NCI-H748 treated with DMSO at 0.1 percent for 48 hours (cell line): ENCODE measurements around the gene NEU1.
"Not testable (repeated sequence)": the region's sequence is repeated elsewhere in the genome, so short reads cannot be mapped to it uniquely, and the experiment has no call there.

Experiments used
- DNase-seq: peaks from one replicate; lab custom pipeline; 2025; lab: John Stamatoyannopoulos, UW

NEU1 gene

GRCh38 chr6:31874084-31874670 lies 11.6 kb upstream of the NEU1 start:
- no peak for DNase-seq

GRCh38 chr6:31871046-31871659 lies 8.5 kb upstream of the NEU1 start:
- DNase-seq: no peak

GRCh38 chr6:31870385-31870921 lies 7.8 kb upstream of the NEU1 start:
- DNase-seq: no peak

GRCh38 chr6:31869343-31869742 lies 6.7 kb upstream of the NEU1 start:
- DNase-seq: no peak

GRCh38 chr6:31868658-31868971 lies 6.0 kb upstream of the NEU1 start:
- not testable (repeated sequence) for DNase-seq

GRCh38 chr6:31865205-31866118 lies 2.8 kb upstream of the NEU1 start:
- no peak for DNase-seq

GRCh38 chr6:31864818-31865204 lies 2.2 kb upstream of the NEU1 start:
- no peak for DNase-seq

- not testable (repeated sequence) for DNase-seq
These were observed 1.5 kb upstream of the NEU1 start for GRCh38 chr6:31864123-31864562.

GRCh38 chr6:31861919-31862343 lies 690 bp downstream of the NEU1 start:
- no peak for DNase-seq

GRCh38 chr6:31861150-31861549 lies 1.5 kb downstream of the NEU1 start:
- DNase-seq: no peak

- no peak for DNase-seq
These were observed 2.3 kb downstream of the NEU1 start for GRCh38 chr6:31860349-31860748.

GRCh38 chr6:31859923-31860322 lies 2.7 kb downstream of the NEU1 start:
- no peak for DNase-seq

- DNase-seq: no peak
These were observed 3.9 kb downstream of the NEU1 start for GRCh38 chr6:31858707-31859106.

GRCh38 chr6:31857774-31858173 lies 4.8 kb downstream of the NEU1 start:
- DNase-seq: not testable (repeated sequence)

GRCh38 chr6:31851980-31852718 lies 10.5 kb downstream of the NEU1 start:
- DNase-seq: not testable (repeated sequence)

- DNase-seq: no peak
These were observed 11.2 kb downstream of the NEU1 start for GRCh38 chr6:31851485-31851832.

GRCh38 chr6:31850765-31851484 lies 11.7 kb downstream of the NEU1 start:
- no peak for DNase-seq

- no peak for DNase-seq
These were observed 15.2 kb downstream of the NEU1 start for GRCh38 chr6:31847276-31847978.

GRCh38 chr6:31844507-31844906 lies 18.1 kb downstream of the NEU1 start:
- no peak for DNase-seq

GRCh38 chr6:31842053-31842452 lies 20.6 kb downstream of the NEU1 start:
- DNase-seq: no peak

GRCh38 chr6:31839779-31840126 lies 22.9 kb downstream of the NEU1 start:
- not testable (repeated sequence) for DNase-seq
